PFSK-1 (cell line): ENCODE data around the gene CDK12.
A peak's percentile ranks its signal among the peaks of the same experiment; 100 is the strongest.

Experiments
- FOXP2 ChIP-seq: optimal IDR thresholded peaks from 2 replicates; pipeline ENCODE3; 2011; ENCODE audit warnings: borderline replicate concordance, control low read depth, inconsistent platforms; ENCODE audit not compliant: insufficient read depth; ENCODE audit errors: extremely low read length, extremely low read depth
- POLR2AphosphoS5 ChIP-seq: IDR thresholded peaks from 2 replicates; pipeline ENCODE4 v1.6.1; 2012; ENCODE audit warnings: low read depth, mild to moderate bottlenecking, control low read depth, low read length, moderate library complexity
- REST ChIP-seq, 2 experiments: IDR thresholded peaks; 2 replicates each; pipeline versions ENCODE4 v1.6.1 to v1.8.0; 2011 to 2012; ENCODE audit warnings: low read depth in 2 of 2, low read length in 2 of 2, control low read depth in 1 of 2, inconsistent platforms in 1 of 2, mild to moderate bottlenecking in 1 of 2, moderate library complexity in 1 of 2; ENCODE audit not compliant: insufficient read depth in 1 of 2
- SIN3A ChIP-seq: IDR thresholded peaks from 2 replicates; pipeline ENCODE4 v1.6.1; 2012; ENCODE audit warnings: mild to moderate bottlenecking, low read length, moderate library complexity, borderline replicate concordance; ENCODE audit not compliant: insufficient read depth
- TAF1 ChIP-seq: IDR thresholded peaks from 2 replicates; pipeline ENCODE4 v1.6.1; 2012; ENCODE audit warnings: low read length, control low read depth, borderline replicate concordance; ENCODE audit not compliant: insufficient read depth

The CDK12 gene

GRCh38 chr17:39533891-39534290 lies 72.6 kb downstream of the CDK12 start:
- TF ChIP-seq TAF1, result no peak

- TF ChIP-seq SIN3A, result no peak
- TF ChIP-seq TAF1, result no peak
- TF ChIP-seq POLR2AphosphoS5, result 0 out of 2 replicates have a peak, but pooled peaks have one; percentile 34
- no peak for TF ChIP-seq REST (IDR thresholded peaks at IDR 0.05; ENCODE audit: insufficient read depth in 1 of 2, low read depth in 2 of 2, low read length in 2 of 2)
Observed at GRCh38 chr17:39534768-39535405, 73.6 kb downstream of the CDK12 start.

GRCh38 chr17:39536468-39536867 lies 75.2 kb downstream of the CDK12 start:
- no peak for TF ChIP-seq FOXP2
- TF ChIP-seq REST (IDR thresholded peaks at IDR 0.05; ENCODE audit: insufficient read depth in 1 of 2, low read depth in 2 of 2, low read length in 2 of 2), result no peak
- no peak for TF ChIP-seq TAF1
- no peak for TF ChIP-seq SIN3A
- no peak for TF ChIP-seq POLR2AphosphoS5

- TF ChIP-seq FOXP2, result no peak
- no peak for TF ChIP-seq REST (IDR thresholded peaks at IDR 0.05; ENCODE audit: insufficient read depth in 1 of 2, low read depth in 2 of 2, low read length in 2 of 2)
- no peak for TF ChIP-seq POLR2AphosphoS5
- no peak for TF ChIP-seq SIN3A
- no peak for TF ChIP-seq TAF1
Observed at GRCh38 chr17:39538866-39539265, 77.6 kb downstream of the CDK12 start.

- TF ChIP-seq REST (IDR thresholded peaks at IDR 0.05; ENCODE audit: insufficient read depth in 1 of 2, low read depth in 2 of 2, low read length in 2 of 2), result no peak
- no peak for TF ChIP-seq FOXP2
- TF ChIP-seq SIN3A, result no peak
- no peak for TF ChIP-seq TAF1
Observed at GRCh38 chr17:39540611-39541010, 79.3 kb downstream of the CDK12 start.
